ENCODE data around the gene ARVCF. TPM values are rescaled to one million over a fixed set of nuclear protein-coding genes. Genes with fewer than 3 reads are reported as not detected.

Gene ARVCF
- total and polyA plus RNA-seq, 9 of the 15 experiments (the other 6 are each of a cell fraction or from before 2014, with no cell fraction given), result 0.03 to 97.4 (median 15.6) TPM

DNA sequence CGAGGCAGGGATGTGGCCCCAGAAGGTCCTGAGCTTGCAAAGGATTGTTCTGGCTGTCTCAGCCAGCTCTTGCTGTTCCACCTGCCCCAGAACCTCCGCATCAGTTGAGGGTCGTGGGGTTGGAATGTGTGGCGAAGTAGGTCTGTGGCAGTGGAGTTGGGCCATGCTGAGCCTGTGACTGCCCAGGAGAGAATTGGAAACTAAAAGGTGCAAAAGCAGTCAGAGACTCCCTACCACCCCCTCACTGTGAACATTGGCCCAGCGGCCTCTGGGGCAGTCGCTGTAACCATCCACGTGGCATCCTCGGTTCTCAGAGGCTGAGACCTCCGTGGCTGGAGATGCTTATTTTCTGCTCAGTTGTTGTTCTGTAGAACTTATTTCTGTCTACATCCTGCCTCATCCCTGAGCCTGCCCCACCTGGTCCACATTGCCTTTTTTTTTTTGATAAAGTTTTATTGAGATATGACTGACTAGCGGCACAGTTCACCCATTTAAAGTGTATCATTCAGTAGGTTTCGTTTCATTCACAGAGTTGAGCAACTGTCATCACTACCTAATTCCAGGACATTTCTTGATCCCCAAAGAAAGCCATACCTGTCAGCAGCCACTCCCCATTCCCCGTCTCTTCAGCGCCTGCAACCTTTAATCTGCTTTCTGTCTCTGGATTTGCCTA lies 41.1 kb upstream of the ARVCF start (continued):
- TF ChIP-seq, protein P1, sequence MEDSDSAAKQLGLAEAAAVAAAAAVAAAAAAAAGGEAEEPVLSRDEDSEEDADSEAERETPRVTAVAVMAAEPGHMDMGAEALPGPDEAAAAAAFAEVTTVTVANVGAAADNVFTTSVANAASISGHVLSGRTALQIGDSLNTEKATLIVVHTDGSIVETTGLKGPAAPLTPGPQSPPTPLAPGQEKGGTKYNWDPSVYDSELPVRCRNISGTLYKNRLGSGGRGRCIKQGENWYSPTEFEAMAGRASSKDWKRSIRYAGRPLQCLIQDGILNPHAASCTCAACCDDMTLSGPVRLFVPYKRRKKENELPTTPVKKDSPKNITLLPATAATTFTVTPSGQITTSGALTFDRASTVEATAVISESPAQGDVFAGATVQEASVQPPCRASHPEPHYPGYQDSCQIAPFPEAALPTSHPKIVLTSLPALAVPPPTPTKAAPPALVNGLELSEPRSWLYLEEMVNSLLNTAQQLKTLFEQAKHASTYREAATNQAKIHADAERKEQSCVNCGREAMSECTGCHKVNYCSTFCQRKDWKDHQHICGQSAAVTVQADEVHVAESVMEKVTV (CRISPR knock-in tag; IDR thresholded peaks at IDR 0.05), result no peak
- TF ChIP-seq JUNB (CRISPR knock-in tag; conservative IDR thresholded peaks at IDR 0.05) (no peak), TFAM (CRISPR knock-in tag; conservative IDR thresholded peaks at IDR 0.05) (no peak), ZBTB12 (CRISPR knock-in tag; IDR thresholded peaks at IDR 0.05) (no peak), SNIP1 (IDR thresholded peaks at IDR 0.05; ENCODE audit: low read depth) (no peak), HNRNPK (IDR thresholded peaks at IDR 0.05; ENCODE audit: low read depth, low read length, poor library complexity, severe bottlenecking) (no peak), BACH1 (tag; IDR thresholded peaks at IDR 0.05) (no peak), ZNF584 (CRISPR knock-in tag; IDR thresholded peaks at IDR 0.05; ENCODE audit: low read depth) (peak; percentile 39; the same call in 1 of the 2 replicates), FUS (optimal IDR thresholded peaks at IDR 0.05; ENCODE audit: low read depth, low read length) (no peak), ETS2 (tag; IDR thresholded peaks at IDR 0.05; ENCODE audit: borderline replicate concordance, poor library complexity, severe bottlenecking) (no peak), ZNF124 (CRISPR knock-in tag; IDR thresholded peaks at IDR 0.05) (no peak), SIN3B (IDR thresholded peaks at IDR 0.05; ENCODE audit: low read depth) (no peak), SAFB2 (IDR thresholded peaks at IDR 0.05; ENCODE audit: borderline replicate concordance, low read depth, low read length, severe bottlenecking) (no peak), KDM4B (IDR thresholded peaks at IDR 0.05; ENCODE audit: borderline replicate concordance in 2 of 2, low read depth in 1 of 2) (no peak)
- TF ChIP-seq, protein P2, sequence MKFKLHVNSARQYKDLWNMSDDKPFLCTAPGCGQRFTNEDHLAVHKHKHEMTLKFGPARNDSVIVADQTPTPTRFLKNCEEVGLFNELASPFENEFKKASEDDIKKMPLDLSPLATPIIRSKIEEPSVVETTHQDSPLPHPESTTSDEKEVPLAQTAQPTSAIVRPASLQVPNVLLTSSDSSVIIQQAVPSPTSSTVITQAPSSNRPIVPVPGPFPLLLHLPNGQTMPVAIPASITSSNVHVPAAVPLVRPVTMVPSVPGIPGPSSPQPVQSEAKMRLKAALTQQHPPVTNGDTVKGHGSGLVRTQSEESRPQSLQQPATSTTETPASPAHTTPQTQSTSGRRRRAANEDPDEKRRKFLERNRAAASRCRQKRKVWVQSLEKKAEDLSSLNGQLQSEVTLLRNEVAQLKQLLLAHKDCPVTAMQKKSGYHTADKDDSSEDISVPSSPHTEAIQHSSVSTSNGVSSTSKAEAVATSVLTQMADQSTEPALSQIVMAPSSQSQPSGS (CRISPR knock-in tag; IDR thresholded peaks at IDR 0.05), result no peak
- TF ChIP-seq, protein P3, sequence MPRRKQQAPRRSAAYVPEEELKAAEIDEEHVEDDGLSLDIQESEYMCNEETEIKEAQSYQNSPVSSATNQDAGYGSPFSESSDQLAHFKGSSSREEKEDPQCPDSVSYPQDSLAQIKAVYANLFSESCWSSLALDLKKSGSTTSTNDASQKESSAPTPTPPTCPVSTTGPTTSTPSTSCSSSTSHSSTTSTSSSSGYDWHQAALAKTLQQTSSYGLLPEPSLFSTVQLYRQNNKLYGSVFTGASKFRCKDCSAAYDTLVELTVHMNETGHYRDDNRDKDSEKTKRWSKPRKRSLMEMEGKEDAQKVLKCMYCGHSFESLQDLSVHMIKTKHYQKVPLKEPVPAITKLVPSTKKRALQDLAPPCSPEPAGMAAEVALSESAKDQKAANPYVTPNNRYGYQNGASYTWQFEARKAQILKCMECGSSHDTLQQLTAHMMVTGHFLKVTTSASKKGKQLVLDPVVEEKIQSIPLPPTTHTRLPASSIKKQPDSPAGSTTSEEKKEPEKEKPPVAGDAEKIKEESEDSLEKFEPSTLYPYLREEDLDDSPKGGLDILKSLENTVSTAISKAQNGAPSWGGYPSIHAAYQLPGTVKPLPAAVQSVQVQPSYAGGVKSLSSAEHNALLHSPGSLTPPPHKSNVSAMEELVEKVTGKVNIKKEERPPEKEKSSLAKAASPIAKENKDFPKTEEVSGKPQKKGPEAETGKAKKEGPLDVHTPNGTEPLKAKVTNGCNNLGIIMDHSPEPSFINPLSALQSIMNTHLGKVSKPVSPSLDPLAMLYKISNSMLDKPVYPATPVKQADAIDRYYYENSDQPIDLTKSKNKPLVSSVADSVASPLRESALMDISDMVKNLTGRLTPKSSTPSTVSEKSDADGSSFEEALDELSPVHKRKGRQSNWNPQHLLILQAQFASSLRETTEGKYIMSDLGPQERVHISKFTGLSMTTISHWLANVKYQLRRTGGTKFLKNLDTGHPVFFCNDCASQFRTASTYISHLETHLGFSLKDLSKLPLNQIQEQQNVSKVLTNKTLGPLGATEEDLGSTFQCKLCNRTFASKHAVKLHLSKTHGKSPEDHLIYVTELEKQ (CRISPR knock-in tag; IDR thresholded peaks at IDR 0.05), result no peak

Measured in K562 (cell line).